Hepatocyte (in vitro differentiated cells): ENCODE data around the gene CDH15.

Source experiments
- CTCF ChIP-seq: fragments of 200-600 bp; sonication (generic); IDR thresholded peaks from 2 replicates; pipeline ENCODE4 v1.5.1; 2016; ENCODE audit warnings: antibody characterized with exemption, mild to moderate bottlenecking; ENCODE audit not compliant: poor library complexity
- EZH2 ChIP-seq: fragments of 200-600 bp; sonication (generic); IDR thresholded peaks from 2 replicates; pipeline ENCODE4 v1.6.1; 2016; ENCODE audit warnings: antibody characterized with exemption, mild to moderate bottlenecking, borderline replicate concordance
- EZH2phosphoT487 ChIP-seq: fragments of 200-600 bp; sonication (generic); IDR thresholded peaks from one replicate; pipeline ENCODE4 v1.6.1; 2018; ENCODE audit warnings: antibody characterized with exemption, mild to moderate bottlenecking, low read depth, moderate library complexity; ENCODE audit not compliant: unreplicated experiment, severe bottlenecking

GRCh38 chr16:89164436-89164835 is 7.1 kb upstream of the CDH15 start:
- TF ChIP-seq EZH2phosphoT487 = no peak
- TF ChIP-seq CTCF = no peak
- TF ChIP-seq EZH2 = no peak
